ENCODE results near the gene BAHCC1.

GRCh38 chr17:81346090-81346907, 49.0 kb upstream of the BAHCC1 start:
- TF ChIP-seq CTCF (IDR thresholded peaks at IDR 0.05; ENCODE audit: low read depth, low read length, poor library complexity, severe bottlenecking): no peak
- TF ChIP-seq EZH2phosphoT487 (IDR thresholded peaks at IDR 0.05; ENCODE audit: borderline replicate concordance, low read length): no peak
